ENCODE results near the gene SDSL. TPM values are rescaled to one million over a fixed set of nuclear protein-coding genes. Genes with fewer than 3 reads are reported as not detected.

The SDSL gene
- total and polyA plus RNA-seq, 2 experiments from 2014 or later: not detected

- TF ChIP-seq ZNF462 (CRISPR knock-in tag; IDR thresholded peaks at IDR 0.05) (no peak), STAT1 (IDR thresholded peaks at IDR 0.05; ENCODE audit: unreplicated experiment) (no peak), EZH2 (IDR thresholded peaks at IDR 0.05; ENCODE audit: low read depth, unreplicated experiment) (peak; percentile 91), POLR2AphosphoS5 (IDR thresholded peaks at IDR 0.05; ENCODE audit: low read depth) (no peak), ZNF331 (CRISPR knock-in tag; IDR thresholded peaks at IDR 0.05; ENCODE audit: low read depth) (no peak)
These were observed 56.3 kb downstream of the SDSL start (continued) for GRCh38 chr12:113478351-113479011.

GRCh38 chr12:113479216-113479589 lies 57.0 kb downstream of the SDSL start:
- peaks cover 95% of the 10 kb centered on the region for H3K27me3 ChIP-seq (ENCODE audit: insufficient read depth)
- Mint-ChIP-seq H3K9me3 (peaks cover 2% of the 10 kb centered on the region; the same call in 2 of the 3 replicates), H3K4me1 (peaks cover 74% of the 10 kb centered on the region), H3K27ac (no peak overlapping the region), H3K36me3 (ENCODE audit: low read depth) (no peaks in the 10 kb centered on the region), H3K27me3 (ENCODE audit: insufficient read depth, low read depth, poor library complexity) (peaks cover 86% of the 10 kb centered on the region), H3K4me3 (peak overlapping the region; percentile 64)
- peaks cover 69% of the 10 kb centered on the region for H3K4me1 ChIP-seq (ENCODE audit: insufficient read depth)
- peak overlapping the region; percentile 89 for H3K4me2 ChIP-seq
- no peak for DNase-seq (ENCODE audit: low spot score)
- no peaks in the 10 kb centered on the region; the same call in 1 of the 2 replicates for H3K36me3 ChIP-seq (ENCODE audit: insufficient read depth)
- peak overlapping the region; percentile 58 for H3K4me3 ChIP-seq
- H4K20me1 ChIP-seq (replicated peaks; ENCODE audit: insufficient read depth): peaks cover 11% of the 10 kb centered on the region
- no peaks in the 10 kb centered on the region for H3K9me2 ChIP-seq (ENCODE audit: insufficient read depth)
- H3K79me2 ChIP-seq (replicated peaks; ENCODE audit: insufficient read depth): no peaks in the 10 kb centered on the region
- peaks cover 37% of the 10 kb centered on the region for H3F3A ChIP-seq (replicated peaks; ENCODE audit: low read depth)
- ATAC-seq: no peak
- TF ChIP-seq EZH2 (IDR thresholded peaks at IDR 0.05; ENCODE audit: low read depth, unreplicated experiment): peak; percentile 26
- no peak for TF ChIP-seq CREB1 (CRISPR knock-in tag; IDR thresholded peaks at IDR 0.05; ENCODE audit: low read depth)
- no peak overlapping the region for H3K27ac ChIP-seq (ENCODE audit: low read depth)
- H2AFZ ChIP-seq: no peak overlapping the region

Measured in GM23338 (cell line).